Measurements from ENCODE around the gene SNTG2.

The SNTG2 gene

DNA sequence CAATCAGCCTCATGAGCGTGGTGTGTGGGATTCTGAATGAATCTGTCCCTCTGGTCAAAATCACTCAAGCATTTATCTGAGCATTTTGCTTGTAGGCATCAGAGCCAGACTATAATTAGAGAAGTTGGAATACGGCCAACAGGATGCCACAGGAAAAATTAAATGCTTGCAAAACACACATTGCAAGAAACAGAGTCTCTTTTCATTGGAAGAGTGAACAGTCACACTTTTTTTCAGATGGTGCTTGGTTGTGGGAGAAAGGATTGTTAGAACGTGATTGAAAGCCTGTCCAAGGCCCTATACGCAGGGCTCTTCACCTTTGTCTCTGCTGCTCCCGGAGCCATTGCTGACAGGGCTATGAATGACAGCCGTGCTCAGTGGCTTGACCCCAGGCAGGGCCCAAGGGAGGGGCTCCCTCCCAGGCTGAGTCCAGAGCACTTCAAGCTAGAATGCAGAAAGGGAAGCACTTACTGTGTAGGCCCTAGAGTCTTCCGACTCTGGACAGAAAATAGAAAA lies 59.8 kb downstream of the SNTG2 start:
- DNase-seq, result no peak

DNA sequence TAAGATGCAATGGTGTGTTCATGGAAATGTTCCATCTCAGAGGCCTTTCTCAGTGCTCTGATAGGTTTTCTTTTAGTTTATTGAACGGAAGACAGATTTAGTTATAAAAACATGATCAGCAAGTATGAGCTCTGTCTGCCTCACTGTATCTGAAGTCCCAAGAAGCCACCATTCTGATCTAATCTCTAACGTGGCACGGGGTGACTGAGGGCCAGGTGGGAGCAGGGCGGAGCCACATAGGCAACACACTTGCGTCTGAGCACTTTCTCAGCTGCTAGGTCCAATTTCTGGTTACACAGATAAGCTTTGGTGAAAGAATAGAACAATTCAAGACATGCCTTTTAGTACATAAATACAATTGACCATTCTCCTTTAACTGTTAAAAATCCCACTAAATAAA lies 60.4 kb downstream of the SNTG2 start:
- DNase-seq, result no peak

DNA sequence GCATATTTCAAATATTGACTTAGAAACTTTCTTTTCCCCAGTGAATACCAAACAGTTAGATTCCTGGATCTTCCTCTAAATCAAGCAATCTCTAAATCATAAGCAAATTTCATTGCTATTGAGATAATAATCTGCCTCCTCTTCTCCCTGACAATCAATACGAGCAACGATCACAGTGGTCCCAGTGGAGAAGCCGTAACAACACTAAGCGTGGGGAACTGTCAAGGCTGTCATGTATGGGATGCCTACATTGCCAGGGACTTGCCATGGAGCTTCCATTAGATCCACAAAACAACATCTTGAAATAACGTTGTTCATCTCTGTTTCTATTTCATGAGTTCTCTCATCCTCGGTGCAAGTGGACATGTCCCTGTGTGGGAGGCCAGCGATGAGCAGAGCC lies 61.3 kb downstream of the SNTG2 start:
- no peak for DNase-seq

DNA sequence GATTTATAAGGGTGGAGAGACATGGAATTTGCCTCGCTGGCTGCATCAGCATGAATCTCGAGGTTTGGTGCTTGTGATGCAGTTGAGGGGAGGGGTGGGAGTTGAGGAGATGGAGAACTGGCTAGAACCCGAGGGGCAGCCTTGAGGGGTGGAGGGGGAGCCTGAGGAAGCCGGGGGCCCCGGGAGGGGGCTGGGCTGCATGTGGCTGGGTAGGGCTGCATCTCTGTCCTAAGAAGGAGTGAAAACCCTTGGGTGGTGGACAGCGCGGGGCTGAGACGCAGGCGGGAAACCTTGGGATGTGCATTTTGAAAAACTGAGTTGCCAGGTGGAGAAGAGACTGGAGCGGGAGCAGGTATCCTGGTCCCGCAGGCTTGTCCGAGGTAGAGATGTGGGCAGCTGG lies 64.2 kb downstream of the SNTG2 start:
- no peak for DNase-seq

DNA sequence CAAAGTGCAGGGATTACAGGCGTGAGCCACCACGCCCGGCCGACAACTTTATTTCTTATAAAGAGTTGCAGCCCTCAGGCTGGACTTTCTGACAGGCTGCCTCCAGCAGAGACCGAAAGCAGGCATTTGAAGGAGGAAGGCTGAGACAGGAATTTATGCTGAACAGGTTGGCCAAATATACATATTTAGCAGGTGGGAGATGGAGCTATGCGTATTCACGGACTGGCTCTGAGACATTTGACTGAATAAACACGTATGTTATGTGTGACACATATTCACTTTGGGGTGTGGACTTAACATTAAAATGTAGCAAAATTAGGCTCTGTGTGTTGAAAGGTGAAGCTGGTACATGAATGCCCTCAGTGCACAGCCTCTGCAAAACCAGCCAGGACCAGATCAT lies 65.9 kb downstream of the SNTG2 start:
- DNase-seq, result no peak

DNA sequence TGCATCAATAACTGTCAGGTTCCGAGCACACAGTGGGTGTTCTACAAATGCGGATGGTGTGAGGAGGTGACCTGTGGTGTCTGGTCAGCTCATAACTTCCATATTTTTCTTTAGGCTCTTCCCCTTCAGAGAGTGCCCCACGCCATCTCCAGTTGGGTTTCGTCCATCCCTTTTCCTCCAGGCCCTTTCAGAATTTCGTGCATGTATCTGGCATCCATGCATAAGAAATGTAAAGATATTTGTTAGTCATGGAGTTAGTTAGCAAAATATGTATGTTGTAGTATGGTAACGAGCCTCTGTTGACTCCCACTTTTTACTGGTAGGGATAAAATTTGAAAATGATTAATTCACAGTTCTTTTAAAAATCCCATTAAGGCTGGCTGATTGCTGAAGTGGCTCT lies 67.2 kb downstream of the SNTG2 start:
- DNase-seq, result no peak

DNA sequence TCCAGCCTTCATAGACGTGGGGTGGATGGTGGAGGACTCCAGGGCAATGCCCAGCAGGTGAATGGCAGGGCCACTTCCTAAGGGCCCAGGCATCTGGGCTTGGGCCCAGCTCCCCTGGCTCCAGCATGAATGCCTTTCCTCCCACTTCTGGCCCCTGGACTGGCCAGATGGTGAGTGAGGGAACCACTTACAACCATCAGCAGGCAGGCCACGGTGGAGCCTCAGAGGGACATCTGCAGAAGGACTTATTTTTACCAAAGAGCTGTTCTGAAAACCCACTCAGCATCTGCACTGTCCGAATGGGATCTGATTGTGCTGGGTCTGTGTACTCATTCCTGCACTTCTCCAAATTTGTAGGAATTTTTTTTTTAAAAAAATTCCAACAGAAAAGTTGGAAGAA lies 69.6 kb downstream of the SNTG2 start:
- no peak for DNase-seq

DNA sequence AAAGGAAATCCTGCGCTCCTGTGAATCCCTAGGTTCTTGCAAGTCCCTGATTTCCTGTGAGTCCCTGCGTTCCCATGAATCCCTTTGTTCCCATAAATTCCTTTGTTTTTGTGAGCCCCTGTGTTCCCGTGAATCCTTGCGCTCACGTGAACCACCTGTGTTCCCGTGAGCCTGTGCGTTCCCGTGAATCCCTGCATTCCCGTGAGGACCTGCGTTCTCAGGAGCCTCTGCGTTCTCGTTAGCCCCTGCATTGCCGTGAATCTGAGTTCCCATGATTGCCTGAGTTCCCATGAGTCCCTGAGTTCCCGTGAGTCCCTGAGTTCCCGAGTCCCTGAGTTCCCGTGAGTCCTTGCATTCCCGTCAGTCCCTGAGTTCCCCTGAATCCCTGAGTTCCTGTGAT lies 71.5 kb downstream of the SNTG2 start:
- no peak for DNase-seq

DNA sequence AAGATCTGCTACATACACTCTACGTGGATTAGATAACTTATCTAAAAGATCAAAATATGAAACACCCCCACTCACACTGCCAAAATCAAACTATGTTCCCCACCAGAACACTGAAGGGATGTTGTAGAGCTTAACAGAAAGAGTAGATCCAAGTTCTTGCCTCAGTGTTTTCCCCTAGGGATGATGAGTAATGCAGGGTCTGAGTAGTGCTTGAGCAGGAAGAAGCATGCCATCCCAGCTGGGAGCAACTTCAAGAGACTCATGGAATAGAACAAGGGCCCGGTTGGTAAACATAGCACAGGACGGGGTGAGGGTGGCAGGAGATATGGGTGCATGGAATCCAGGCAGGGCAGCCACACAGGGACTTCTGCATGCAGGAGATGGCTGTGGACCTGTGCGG lies 74.3 kb downstream of the SNTG2 start:
- DNase-seq, result no peak

DNA sequence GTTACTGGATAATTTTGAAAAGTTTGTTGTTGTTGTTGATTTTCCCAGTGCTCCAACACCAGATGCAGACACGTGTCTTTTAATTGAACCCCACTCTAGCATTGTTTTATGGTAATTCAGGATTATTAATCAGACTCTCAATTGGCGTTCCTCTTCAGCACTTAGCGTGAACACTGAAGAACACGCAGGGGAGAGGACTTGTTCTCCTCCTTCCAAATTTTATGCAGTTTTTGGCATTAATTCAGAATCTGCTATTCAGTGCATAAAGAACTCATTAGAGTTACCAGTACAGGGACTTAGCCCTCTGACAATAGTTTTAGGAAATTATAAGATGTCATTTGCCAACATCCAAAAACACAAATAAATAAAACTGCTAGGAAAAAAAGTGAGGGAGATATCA lies 75.5 kb downstream of the SNTG2 start:
- DNase-seq, result no peak

DNA sequence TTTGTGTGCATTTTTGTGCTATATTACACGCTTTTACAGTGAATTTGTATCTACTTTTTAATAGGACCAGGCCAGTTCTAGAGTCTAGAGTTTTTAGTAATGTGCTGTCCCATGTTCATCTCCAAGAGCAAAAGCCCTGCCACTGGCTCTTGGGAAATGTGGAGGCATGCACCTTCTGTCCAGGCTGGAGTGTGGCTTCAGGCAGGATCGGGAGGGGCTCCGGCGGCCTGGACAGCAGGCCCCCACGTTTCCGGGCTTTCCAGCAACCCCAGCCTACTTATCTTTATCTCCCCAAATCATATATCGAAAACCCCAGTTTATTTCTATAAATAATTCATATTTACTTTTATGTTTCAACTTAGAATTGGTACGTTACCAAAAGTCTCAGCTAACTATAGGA lies 78.2 kb downstream of the SNTG2 start:
- DNase-seq, result no peak

DNA sequence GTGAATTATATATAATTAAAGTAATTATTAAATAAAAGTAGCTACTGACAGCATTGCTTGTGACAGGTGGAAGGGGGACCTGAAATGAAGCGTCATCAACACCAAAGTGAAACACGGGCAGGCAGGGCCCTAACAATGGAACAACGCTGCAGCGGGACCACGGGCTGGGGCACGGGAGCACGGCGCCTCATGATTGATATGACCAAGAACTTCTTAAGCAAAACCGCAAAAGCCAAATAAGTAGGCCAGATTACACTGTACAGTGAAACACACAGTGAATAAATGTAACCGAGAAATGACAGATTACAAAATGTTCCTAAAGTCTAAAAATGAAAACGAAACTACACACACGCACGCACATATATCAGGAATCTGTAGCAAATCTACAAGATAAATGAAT lies 81.4 kb downstream of the SNTG2 start:
- peak in 1 of 2 donors; percentile 21 for DNase-seq

DNA sequence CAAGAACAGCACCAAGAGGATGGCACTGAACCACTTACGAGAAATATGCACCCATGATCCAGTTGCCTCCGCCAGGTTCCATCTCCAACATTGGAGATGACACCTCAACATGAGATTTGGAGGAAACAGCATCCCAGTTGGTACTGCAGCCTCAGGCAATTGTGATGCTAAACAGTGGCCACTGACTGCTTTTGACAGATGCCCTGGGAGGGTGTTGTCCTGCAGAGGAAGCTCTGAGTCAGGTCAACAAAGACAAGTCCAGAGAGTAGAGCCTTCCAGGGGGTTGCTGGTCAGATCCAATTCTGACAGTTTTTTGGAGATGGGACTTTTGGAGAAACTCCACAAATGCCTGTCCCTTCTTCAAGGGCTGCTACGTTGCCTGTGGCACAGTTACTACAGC lies 82.4 kb downstream of the SNTG2 start:
- DNase-seq, result no peak

DNA sequence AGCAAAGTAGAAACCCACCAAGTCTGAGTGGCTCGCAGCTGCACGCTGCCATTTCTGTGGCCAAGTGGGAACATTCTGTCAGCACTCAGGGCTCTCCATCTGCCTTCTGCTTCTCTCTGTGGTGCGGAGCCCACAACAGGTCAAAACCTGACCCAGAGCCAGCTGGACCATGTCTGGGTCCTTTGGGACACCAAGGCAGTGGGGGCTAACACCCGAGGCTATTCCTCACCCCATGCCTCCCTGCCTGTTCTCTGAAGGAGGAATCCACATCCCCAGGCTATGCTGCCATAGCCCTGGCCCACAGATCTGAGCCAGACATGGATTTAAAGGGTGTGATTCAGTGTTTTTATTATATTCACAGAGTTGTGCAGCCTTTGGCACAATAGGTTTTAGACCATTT lies 86.4 kb downstream of the SNTG2 start:
- no peak for DNase-seq

DNA sequence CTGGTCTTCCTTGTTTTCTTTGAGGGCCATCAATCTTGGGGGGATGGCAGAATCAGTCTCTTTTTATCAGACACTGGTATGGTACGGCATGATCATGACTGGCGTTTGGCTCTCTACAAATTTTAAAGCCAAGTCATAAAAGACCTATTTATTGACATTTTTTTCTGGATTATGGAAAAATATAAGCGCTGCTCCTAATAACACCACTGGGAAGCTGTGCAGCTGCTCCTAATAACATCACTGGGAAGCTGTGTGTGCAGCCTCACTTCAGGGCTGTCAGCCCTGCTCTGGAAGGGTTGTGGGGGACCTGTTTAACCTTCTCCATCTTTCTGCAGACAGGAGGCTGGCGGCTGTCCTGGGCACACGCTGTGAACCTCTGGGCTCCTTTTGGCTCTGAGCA lies 88.9 kb downstream of the SNTG2 start:
- no peak for DNase-seq

DNA sequence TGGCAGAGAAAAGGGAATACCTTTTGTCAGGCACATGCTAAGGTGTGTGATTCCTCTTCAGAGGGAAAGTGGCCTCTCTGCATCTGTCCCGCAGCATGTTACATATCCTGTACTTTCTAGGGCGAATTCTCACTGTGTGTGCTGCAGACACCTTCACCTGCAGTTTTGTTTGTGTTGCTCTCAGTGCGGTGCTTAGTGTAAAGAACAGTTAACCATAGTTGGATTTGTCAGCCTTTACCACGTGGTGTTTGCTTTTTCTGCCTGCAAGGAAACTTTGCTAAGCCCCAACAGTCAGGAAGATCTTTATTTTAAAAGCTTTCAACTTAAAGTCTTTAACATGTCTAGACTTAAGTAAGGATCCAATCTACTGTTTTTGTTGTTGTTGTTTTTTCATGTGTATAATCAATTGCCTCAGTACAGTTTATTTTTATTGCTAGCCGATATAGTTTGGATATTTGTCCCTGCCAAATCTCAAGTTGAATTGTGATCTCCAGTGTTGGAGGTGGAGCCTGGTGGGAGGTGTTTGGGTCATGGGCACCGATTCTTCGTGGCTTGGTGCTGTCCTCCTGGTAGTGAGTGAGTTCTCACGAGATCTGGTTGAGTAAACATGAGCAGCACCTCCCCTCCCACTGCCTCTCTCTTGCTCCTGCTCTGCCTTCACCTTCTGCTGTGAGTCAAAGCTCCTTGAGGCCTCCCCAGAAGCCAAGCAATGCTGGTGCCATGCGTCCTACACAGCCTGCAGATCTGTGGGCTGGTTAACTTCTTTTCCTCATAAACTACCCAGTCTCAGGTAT lies 90.6 kb downstream of the SNTG2 start:
- no peak for DNase-seq

DNA sequence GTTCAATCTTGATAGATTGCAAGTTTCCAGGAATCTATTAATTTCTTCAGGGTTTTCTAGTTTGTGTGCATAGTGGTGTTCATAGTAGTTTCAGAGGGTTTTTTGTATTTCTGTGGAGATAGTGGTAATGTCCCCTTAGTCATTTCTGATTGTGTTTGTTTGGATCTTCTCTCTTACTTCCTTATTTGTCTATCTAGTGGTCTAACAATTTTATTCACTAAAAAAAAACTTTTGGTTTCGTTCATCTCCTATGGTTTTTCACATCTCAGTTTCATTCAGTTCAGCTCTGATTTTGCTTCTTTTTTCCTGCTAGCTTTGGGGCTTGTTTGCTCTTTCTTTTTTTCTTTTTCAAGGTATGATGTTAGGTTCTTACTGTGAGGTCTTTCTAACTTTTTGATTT lies 94.5 kb downstream of the SNTG2 start:
- DNase-seq, result no peak

DNA sequence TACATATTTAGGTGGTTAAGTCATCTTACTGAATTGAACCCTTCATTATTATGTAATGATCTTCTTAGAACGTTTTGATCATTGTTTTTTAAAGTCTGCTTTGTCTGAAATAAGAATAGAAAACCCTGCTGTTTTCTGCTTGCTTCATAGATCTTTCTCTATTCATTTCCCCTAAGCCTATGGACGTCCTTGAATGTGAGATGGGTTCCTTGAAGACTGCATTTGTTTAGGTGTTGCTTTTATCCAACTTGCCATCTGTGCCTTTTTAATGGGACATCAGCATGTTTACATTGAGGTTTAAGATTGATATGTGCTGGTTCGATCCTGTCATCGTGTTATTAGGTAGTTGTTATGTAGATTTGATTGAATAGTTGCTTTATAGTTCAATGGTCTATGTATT lies 95.4 kb downstream of the SNTG2 start:
- DNase-seq, result no peak

DNA sequence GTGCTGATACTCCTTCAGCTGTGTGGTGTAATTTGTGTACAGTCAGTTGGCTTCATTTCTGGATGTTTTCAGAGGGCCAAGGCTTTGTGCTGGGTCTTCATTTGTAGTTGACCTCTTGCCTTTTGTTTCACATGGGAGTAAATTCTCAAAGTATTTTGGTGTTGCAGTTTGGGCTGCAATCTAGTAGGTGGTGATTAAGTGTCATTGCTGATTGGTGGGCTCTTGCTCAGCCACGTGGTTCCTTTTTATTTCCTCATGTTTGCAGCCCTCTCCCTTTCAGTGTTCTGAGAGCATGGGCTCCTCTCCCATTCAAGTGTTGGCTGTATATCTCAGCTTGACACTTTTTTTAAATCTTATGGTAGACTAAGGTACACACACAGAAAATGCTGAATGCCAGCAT lies 96.8 kb downstream of the SNTG2 start:
- peak in 1 of 2 donors; percentile 20 for DNase-seq

DNA sequence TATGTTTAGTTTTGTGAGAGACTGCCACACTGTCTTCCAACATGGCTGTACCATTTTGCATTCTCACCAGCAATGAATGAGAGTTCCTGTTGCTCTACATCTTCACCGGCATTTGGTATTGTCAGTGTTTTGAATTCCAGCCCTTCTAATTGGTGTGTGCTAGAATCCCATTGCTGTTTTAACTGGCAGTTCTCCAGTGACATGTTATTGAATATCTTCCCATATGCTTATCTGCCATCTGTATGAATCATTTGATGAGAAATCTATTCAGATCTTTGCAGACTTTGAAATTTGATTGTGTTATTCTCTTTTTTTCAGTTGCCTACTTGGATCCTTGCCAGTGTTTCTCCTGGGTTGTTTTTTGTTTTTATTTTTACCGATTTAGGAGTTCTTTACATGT lies 99.0 kb downstream of the SNTG2 start:
- DNase-seq, result no peak

DNA sequence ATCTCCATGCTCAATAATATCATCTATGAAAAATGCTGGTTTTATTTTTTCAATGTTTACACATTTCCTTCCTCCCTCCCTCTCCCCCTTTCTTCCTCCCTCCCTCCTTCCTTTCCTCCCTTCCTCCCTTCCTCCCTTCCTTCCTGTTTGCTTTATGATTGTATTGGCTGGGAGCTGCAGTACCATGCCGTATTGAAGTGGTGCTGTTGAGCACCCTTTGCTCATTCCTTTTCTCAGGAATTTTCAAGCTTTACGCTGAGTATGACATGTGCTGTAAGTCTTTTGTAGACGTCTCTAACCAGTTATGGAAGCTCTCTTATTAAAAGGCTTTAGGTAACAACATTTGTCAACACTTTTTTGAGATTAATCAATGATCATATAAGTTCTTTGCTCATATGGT lies 100.4 kb downstream of the SNTG2 start:
- DNase-seq, result no peak

DNA sequence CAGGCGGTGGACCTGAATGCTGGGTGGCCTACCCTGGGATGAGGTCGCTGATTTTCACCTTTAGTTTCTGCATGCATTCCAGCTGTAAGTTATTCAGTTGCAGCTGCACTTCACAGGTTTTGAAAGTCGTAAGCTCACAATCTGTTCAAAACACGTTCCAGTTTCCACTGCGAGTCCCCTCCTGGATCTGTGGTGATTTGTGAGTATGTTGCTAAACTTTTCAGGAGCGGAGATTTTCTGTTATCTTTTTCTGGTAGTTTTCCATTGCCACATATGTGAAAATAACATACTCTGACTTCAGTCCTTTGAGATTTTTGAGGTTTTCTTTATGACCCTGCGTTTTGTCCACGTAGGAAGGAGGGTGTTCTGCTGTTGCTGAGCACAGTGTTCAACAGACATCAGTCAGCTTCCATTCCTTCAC lies 102.1 kb downstream of the SNTG2 start:
- no peak for DNase-seq

DNA sequence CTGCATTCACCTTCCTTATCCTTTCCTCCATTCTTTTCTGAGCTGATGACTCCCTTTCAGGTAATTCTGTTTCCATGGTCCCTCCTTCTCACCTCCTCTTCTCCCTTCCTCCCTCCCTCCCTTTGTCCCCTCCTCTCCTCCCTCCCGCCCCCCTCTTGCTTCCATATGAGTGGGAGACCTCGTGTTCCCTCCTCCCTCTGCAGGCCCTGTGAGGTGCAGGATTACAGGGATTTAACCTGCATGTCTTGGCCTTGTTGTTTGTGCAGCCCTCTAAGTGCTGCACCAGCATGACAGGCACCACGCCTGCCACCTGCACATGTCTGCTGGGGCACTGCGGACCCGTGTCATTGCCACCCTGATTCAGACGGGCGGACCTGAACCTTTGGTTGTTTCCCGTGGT lies 103.1 kb downstream of the SNTG2 start:
- no peak for DNase-seq

DNA sequence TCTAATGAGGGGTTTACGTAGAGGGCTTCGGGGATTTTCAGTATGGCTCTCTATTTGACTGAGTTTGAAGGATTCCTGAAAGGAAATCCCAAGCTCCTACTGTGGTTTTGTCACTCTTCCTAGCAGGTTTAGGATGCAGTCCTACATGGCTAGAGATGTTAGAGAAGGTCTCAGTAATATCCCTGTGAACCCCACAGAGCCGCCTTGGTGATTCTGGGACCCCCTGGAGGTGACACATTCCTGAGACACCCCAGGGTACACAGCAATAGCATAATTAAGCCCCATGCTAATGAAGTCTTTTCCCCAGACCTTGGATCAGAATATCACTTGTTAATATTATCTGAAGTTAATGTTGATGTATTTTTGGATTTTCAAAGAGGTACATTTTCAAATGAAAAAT lies 103.8 kb downstream of the SNTG2 start:
- DNase-seq, result no peak

DNA sequence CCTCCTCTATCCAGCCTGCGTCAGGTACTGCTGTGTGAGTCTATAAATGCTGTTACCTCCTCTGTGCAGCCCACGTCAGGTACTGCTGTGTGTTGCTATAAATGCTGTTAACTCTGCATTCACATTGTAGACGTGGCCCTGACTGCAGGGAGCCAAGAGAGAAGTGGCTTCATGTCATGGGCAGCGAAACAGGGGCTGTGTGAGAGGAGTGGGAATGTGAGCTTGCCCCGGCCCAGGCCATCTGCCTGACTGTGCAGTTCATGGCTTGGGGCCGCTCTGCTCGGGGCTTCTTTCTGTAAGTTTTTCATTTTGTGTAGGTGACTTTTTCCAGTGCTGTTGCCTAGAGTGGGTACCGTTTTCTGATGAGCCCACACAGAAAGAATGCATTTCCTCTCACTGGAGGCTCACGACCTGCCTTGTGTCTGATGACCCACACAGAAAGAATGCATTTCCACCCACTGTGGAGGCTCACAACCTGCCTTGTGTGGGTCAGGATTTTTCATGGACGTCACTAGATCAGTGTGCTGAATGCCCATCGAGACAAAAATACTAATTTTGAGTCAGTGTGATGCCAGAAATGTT lies 104.5 kb downstream of the SNTG2 start:
- DNase-seq, result no peak
